NK-92 treated with Interleukin-12 subunit alpha and Interleukin-12 subunit beta, amount 100 ng/mL, for 24 hours (cell line): ENCODE data around the gene FMO5.
"Not testable (repeated sequence)": the region's sequence is repeated elsewhere in the genome, so short reads cannot be mapped to it uniquely, and the experiment has no call there.

ENCODE experiments used
- DNase-seq: peaks from one replicate; lab custom pipeline; 2025; lab: John Stamatoyannopoulos, UW

The FMO5 gene

GRCh38 chr1:147238925-147239820, 14.0 kb upstream of the FMO5 start:
- DNase-seq: no peak

GRCh38 chr1:147238053-147238902, 13.1 kb upstream of the FMO5 start:
- no peak for DNase-seq

- no peak for DNase-seq
Measured at GRCh38 chr1:147236959-147237791, 12.0 kb upstream of the FMO5 start.

DNA sequence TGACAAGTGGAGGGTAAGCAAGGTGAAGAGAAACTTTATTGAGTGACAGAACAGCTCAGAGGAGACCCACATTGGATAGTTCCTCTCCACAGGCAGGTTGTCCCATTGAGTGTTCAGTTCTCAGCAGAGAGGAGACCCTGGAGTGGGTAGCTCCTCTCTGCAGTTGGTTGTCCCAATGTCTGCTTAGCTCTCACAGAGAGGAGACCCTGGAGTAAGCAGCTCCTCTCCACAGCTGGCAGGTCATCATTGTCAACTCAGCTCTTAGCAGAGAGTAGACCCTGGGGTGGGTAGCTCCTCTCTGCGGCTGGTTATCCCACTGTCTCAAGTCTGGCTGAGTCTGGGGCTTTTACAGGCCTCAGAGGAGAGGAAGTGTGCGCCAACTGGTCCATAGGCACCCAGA, 11.3 kb upstream of the FMO5 start:
- no peak for DNase-seq

DNA sequence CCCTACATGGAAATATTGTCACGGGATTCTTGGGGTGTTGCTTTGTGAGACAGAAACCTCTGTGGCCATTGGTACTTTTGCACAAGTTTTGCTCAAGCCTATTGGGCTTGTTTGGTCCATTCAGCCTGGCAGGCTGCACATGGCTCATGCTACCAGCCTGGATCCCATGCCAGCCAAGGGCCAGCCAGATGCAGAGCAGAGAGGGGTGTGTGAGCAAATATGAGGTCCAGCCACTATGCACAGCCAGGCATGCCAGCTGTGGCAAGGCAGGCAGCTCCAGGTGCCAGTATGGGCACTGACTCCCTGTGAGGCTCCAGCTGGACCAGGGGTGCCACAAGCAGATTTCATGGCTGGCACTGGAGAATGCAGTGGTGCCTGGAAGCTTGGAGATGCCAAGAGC, 10.7 kb upstream of the FMO5 start:
- no peak for DNase-seq

- not testable (repeated sequence) for DNase-seq
Measured at GRCh38 chr1:147233903-147234302, 8.8 kb upstream of the FMO5 start.

DNA sequence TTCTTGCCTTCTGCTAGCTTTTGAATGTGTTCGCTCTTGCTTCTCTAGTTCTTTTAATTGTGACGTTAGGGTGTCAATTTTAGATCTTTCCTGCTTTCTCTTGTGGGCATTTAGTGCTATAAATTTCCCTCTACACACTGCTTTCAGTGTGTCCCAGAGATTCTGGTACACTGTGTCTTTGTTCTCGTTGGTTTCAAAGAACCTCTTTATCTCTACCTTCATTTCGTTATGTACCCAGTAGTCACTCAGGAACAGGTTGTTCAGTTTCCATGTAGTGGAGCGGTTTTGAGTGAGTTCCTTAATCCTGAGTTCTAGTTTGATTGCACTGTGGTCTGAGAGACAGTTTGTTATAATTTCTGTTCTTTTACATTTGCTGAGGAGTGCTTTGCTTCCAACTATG, 5.9 kb upstream of the FMO5 start:
- DNase-seq: not testable (repeated sequence)

GRCh38 chr1:147223740-147224615, 1.2 kb downstream of the FMO5 start:
- DNase-seq: no peak

DNA sequence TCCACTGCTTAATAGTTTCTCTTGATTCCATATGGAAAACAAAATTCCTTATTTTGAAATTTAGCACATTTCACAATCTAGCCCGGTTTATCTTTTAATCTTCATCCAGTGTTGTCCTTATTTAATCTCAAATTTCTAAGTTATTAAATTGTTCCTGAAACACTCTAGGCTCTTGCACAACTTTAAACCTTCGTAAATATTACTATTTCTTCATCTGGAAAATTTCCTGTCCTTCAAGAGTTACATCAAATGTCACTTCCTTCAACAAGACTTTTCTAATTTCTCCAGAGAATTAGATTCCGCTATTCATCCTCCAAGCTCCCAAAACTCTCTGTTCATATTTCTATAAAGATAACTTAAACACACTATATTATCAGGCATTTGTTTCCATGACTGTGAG, 6.5 kb downstream of the FMO5 start:
- no peak for DNase-seq

- DNase-seq: no peak
Measured at GRCh38 chr1:147217141-147217540, 8.0 kb downstream of the FMO5 start.

GRCh38 chr1:147216124-147216523, 9.0 kb downstream of the FMO5 start:
- DNase-seq: no peak

GRCh38 chr1:147215540-147215916, 9.6 kb downstream of the FMO5 start:
- no peak for DNase-seq

GRCh38 chr1:147214842-147215539, 10.1 kb downstream of the FMO5 start:
- DNase-seq: no peak

GRCh38 chr1:147214325-147214724, 10.8 kb downstream of the FMO5 start:
- DNase-seq: no peak

DNA sequence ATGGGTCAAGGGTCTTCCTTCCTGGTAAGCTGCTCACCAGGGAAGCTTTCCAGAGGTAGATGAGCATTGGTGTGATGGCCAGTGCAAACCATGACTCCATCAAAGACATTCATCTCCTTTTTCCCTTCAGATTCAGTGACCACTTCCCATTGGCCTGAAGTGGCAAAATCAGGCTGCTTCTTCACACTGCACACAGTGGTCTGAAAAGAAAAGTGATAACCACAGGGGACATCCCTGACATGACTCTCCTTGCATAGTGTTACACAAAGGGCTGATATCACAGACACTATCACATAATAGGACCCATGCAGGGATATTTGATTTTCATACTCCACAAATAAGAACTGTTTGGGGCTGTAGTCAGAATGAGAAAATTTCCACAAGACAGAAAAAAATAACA, 11.9 kb downstream of the FMO5 start:
- DNase-seq: no peak

GRCh38 chr1:147211577-147211976, 13.6 kb downstream of the FMO5 start:
- no peak for DNase-seq

GRCh38 chr1:147210987-147211386, 14.2 kb downstream of the FMO5 start:
- no peak for DNase-seq

GRCh38 chr1:147209825-147210821, 15.0 kb downstream of the FMO5 start:
- DNase-seq: no peak

- DNase-seq: no peak
Measured at GRCh38 chr1:147208619-147209018, 16.5 kb downstream of the FMO5 start.
